OCI-LY7 (cell line): ENCODE measurements around the gene NOL4L.

Experiments
- EZH2phosphoT487 ChIP-seq: fragments of 200-600 bp; sonication (generic); IDR thresholded peaks from 2 replicates; pipeline ENCODE4 v1.6.1; 2018; ENCODE audit warnings: low read depth, borderline replicate concordance, mild to moderate bottlenecking, mixed run types, antibody characterized with exemption, low read length, moderate library complexity, mixed read lengths
- TF ChIP-seq, protein P1 (sequence below): fragments of 200-600 bp; sonication (generic); conservative IDR thresholded peaks from 2 replicates; pipeline ENCODE4 v1.5.1; 2014; ENCODE audit warnings: mild to moderate bottlenecking, antibody characterized with exemption, low read length, moderate library complexity, mixed read lengths

DNA sequence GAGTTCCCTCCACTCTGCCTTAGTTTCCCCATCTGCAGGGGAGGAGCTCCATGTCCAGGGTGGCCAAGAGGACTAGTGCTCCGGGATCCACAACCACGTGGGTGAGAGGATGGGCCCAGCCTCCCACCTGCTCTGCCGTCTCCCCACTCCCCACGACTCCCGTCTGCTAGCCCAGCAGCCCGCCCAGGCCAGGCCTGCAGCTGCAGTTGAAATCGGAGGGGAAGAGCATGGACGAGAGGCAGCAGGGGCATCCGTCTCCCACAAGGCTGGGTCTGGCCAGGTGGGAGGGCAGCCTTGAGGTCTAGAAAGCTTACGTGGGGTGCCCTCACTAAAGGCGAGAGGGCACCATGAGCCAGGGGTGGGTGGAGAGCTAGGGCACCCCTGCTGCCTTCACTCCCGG lies 8.6 kb downstream of the NOL4L start:
- TF ChIP-seq, protein P1, sequence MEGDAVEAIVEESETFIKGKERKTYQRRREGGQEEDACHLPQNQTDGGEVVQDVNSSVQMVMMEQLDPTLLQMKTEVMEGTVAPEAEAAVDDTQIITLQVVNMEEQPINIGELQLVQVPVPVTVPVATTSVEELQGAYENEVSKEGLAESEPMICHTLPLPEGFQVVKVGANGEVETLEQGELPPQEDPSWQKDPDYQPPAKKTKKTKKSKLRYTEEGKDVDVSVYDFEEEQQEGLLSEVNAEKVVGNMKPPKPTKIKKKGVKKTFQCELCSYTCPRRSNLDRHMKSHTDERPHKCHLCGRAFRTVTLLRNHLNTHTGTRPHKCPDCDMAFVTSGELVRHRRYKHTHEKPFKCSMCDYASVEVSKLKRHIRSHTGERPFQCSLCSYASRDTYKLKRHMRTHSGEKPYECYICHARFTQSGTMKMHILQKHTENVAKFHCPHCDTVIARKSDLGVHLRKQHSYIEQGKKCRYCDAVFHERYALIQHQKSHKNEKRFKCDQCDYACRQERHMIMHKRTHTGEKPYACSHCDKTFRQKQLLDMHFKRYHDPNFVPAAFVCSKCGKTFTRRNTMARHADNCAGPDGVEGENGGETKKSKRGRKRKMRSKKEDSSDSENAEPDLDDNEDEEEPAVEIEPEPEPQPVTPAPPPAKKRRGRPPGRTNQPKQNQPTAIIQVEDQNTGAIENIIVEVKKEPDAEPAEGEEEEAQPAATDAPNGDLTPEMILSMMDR: no peak
- TF ChIP-seq EZH2phosphoT487: no peak
